Heart left ventricle (tissue), 16 donors: Measurements from ENCODE around the gene RXRB. TPM values are rescaled to one million over a fixed set of nuclear protein-coding genes. Genes with fewer than 3 reads are reported as not detected.

Experiments used
- ATAC-seq, 4 donors: fragments of 200-7000 bp; cut with Tn5 transposase; one replicate each; pipeline ENCODE4 v1.9.1; 2020 to 2022; ENCODE audit warnings: moderate library complexity in 4 of 4, mild to moderate bottlenecking in 3 of 4, moderate number of reproducible peaks in 1 of 4
- DNase-seq, 5 donors: peaks; one replicate each; pipeline ENCODE4 v3.0.0-alpha.2; 2020
- H3K27ac ChIP-seq, 12 donors: fragments of 200-600 bp; sonication (generic) in 4 of 12; one replicate each; pipeline versions ENCODE4 v1.5.0 to v1.8.0; 2016 to 2022; ENCODE audit warnings: mild to moderate bottlenecking in 2 of 12
- H3K27me3 ChIP-seq, 9 donors: fragments of 200-600 bp; sonication (generic) in 2 of 9; one replicate each; pipeline versions ENCODE4 v1.5.1 to v1.8.0; 2016 to 2022; ENCODE audit warnings: mild to moderate bottlenecking in 3 of 9
- H3K36me3 ChIP-seq, 9 donors: fragments of 200-600 bp; sonication (generic) in 2 of 9; one replicate each; pipeline versions ENCODE4 v1.5.0 to v1.8.0; 2018 to 2022; ENCODE audit warnings: mild to moderate bottlenecking in 2 of 9
- H3K4me1 ChIP-seq, 12 donors: fragments of 200-600 bp; sonication (generic) in 4 of 12; one replicate each; pipeline versions ENCODE4 v1.5.0 to v1.8.0; 2016 to 2022; ENCODE audit warnings: mild to moderate bottlenecking in 3 of 12
- H3K4me3 ChIP-seq, 12 donors: fragments of 200-600 bp; sonication (generic) in 4 of 12; one replicate each; pipeline versions ENCODE4 v1.5.0 to v1.8.0; 2017 to 2022; ENCODE audit warnings: mild to moderate bottlenecking in 9 of 12, moderate library complexity in 4 of 12
- H3K9me3 ChIP-seq, 12 donors: fragments of 200-600 bp; sonication (generic) in 4 of 12; one replicate each; pipeline versions ENCODE4 v1.5.0 to v1.8.0; 2016 to 2022; ENCODE audit warnings: mild to moderate bottlenecking in 1 of 12
- POLR2A ChIP-seq, 2 donors: fragments of 450-650 bp; IDR thresholded peaks; one replicate each; pipeline ENCODE4 v1.6.1; 2017; ENCODE audit warnings: antibody characterized with exemption in 2 of 2, mild to moderate bottlenecking in 2 of 2, moderate library complexity in 2 of 2
- WGBS, 4 donors: extraction: QIAGEN DNeasy Blood & Tissue Kit in 2 of 4; methylation state at CpG; one replicate each; pipeline versions ENCODE4 v1.1.5 to v1.1.7; 2013 to 2018; 5-methylcytosine and 5-hydroxymethylcytosine counted together
- intact Hi-C, 10 donors: fragments of 100-400 bp; cut with DNase I; formaldehyde crosslinking; loops; one replicate each; pipeline versions ENCODE4 v1.11.1 to v1.14.2; 2022
- polyA plus RNA-seq, 2 donors: library from polyadenylated mRNA; stranded (reverse); fragments of 200-250 nt; gene quantifications; one replicate each; pipeline ENCODE4 v1.2.3, GENCODE V29; 2013
- total RNA-seq, 9 donors: library from RNA; depleted of rRNA in 2 of 9; stranded (reverse); fragments of >200 nt in 2 of 9; fragmentation: NEBNext Ultra II Directional in 3 of 9; extraction: Animal tissue kit (Norgen Biotek cat#: 25700) in 3 of 9; gene quantifications; one replicate each; pipeline versions ENCODE4 v1.1.0 to v1.2.4, GENCODE V29; 2016 to 2023
- TF ChIP-seq, protein P1 (sequence below), 12 donors: fragments of 200-600 bp; sonication (generic) in 4 of 12; IDR thresholded peaks; one replicate each; pipeline versions ENCODE4 v1.5.0 to v1.8.0; 2018 to 2022; ENCODE audit warnings: antibody characterized with exemption in 12 of 12, mild to moderate bottlenecking in 5 of 12
- donor health status: ischemic (EF 13 %, LVEDD 7.1; RV severe dilation, severe dysfunction).
- donor health status: healthy with polysubstance abuse.
- donor health status: DM: no; HTN: yes; CAD: no.
- donor health status: DM: no; HTN: no; CAD: no.
- donor health status: ischemic (EF 25% LVEDD 6.9; RV normal size, moderate dysfunction).
- donor health status: ischemic (EF 25% LVEDD 5.7; RV mildly dilated, moderate dysfunction).
- donor health status: healthy.
- donor health status: DM: yes; HTN: yes; CAD: no.
- donor health status: ischemic (EF 35%, LVEDD 5.7; RV mildly dilated, moderate dysfunction).
- donor health status: nonischemic (EF 11% LVEDD 7.7; RV severe dilation, severe dysfunction).
- donor health status: DM: yes; HTN: yes; CAD: no.
- donor health status: PGD.
- donor health status: ischemic (EF 29% LVEDD 5.4; RV normal size, mild dysfunction).
- donor health status: nonischemic (EF 23%, LVEDD 6.1; RV moderate dilation, normal function).

RXRB gene
- total and polyA plus RNA-seq, 11 donors = 20.7 to 39.6 (median 29.8) TPM

- Histone ChIP-seq H3K27ac (no peak overlapping the region), H3K27me3 (peaks cover 0 to 5% (median 0%) of the 10 kb centered on the region in 9 donors), H3K4me1 (peaks cover 0 to 38% (median 24%) of the 10 kb centered on the region in 12 donors), H3K36me3 (peaks cover 0 to 25% (median 17%) of the 10 kb centered on the region in 9 donors), H3K4me3 (no peak overlapping the region), H3K9me3 (no peaks in the 10 kb centered on the region)
- WGBS, 4 donors = 79 to 85% (median 84%) methylated on average over 14 to 17 of the region's 17 CpGs
- no peak for ATAC-seq
- intact Hi-C loops = loop anchor here in 2 of 10 donors (5.0 kb wide), 1 partner anchor 36 kb away; no protein-coding TSS in a partner anchor
- TF ChIP-seq POLR2A (IDR thresholded peaks at IDR 0.05) = no peak
- TF ChIP-seq, protein P1, sequence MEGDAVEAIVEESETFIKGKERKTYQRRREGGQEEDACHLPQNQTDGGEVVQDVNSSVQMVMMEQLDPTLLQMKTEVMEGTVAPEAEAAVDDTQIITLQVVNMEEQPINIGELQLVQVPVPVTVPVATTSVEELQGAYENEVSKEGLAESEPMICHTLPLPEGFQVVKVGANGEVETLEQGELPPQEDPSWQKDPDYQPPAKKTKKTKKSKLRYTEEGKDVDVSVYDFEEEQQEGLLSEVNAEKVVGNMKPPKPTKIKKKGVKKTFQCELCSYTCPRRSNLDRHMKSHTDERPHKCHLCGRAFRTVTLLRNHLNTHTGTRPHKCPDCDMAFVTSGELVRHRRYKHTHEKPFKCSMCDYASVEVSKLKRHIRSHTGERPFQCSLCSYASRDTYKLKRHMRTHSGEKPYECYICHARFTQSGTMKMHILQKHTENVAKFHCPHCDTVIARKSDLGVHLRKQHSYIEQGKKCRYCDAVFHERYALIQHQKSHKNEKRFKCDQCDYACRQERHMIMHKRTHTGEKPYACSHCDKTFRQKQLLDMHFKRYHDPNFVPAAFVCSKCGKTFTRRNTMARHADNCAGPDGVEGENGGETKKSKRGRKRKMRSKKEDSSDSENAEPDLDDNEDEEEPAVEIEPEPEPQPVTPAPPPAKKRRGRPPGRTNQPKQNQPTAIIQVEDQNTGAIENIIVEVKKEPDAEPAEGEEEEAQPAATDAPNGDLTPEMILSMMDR (IDR thresholded peaks at IDR 0.05) = no peak
- DNase-seq = no peak
Observed at GRCh38 chr6:33211136-33211535, 10.7 kb upstream of the RXRB start.

DNA sequence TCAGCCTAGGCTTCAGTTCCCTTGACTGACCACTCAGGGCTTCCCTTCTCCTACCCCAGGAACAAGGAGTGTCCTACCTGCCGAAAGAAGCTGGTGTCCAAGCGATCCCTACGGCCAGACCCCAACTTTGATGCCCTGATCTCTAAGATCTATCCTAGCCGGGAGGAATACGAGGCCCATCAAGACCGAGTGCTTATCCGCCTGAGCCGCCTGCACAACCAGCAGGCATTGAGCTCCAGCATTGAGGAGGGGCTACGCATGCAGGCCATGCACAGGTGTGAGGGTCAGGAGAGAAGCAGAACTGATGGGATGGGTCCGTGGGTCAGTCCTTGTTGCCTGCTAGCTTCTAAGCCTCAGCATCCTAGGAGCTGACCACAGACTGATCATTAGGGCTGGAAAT lies 9.4 kb upstream of the RXRB start:
- 90 to 96% (median 94%) methylated on average over 6 to 10 of the region's 10 CpGs for WGBS, 4 donors
- H3K27me3 ChIP-seq = peaks cover 0 to 5% (median 0%) of the 10 kb centered on the region in 9 donors
- H3K4me1 ChIP-seq = peaks cover 0 to 44% (median 28%) of the 10 kb centered on the region in 12 donors
- TF ChIP-seq, protein P1 (IDR thresholded peaks at IDR 0.05) = no peak
- no peak for TF ChIP-seq POLR2A (IDR thresholded peaks at IDR 0.05)
- peaks cover 0 to 25% (median 17%) of the 10 kb centered on the region in 9 donors for H3K36me3 ChIP-seq
- no peak overlapping the region for H3K27ac ChIP-seq
- ATAC-seq (no peak), DNase-seq (no peak)
- H3K4me3 ChIP-seq = no peak overlapping the region
- intact Hi-C loops = loop anchor here in 6 of 10 donors (2.0 to 10.0 kb wide), 3 partner anchors 37 to 1015 kb away; partner anchors contain the start of genes GPSM3 (in 1 of the 6) and PBX2 (in 1 of the 6)
- no peaks in the 10 kb centered on the region for H3K9me3 ChIP-seq

DNA sequence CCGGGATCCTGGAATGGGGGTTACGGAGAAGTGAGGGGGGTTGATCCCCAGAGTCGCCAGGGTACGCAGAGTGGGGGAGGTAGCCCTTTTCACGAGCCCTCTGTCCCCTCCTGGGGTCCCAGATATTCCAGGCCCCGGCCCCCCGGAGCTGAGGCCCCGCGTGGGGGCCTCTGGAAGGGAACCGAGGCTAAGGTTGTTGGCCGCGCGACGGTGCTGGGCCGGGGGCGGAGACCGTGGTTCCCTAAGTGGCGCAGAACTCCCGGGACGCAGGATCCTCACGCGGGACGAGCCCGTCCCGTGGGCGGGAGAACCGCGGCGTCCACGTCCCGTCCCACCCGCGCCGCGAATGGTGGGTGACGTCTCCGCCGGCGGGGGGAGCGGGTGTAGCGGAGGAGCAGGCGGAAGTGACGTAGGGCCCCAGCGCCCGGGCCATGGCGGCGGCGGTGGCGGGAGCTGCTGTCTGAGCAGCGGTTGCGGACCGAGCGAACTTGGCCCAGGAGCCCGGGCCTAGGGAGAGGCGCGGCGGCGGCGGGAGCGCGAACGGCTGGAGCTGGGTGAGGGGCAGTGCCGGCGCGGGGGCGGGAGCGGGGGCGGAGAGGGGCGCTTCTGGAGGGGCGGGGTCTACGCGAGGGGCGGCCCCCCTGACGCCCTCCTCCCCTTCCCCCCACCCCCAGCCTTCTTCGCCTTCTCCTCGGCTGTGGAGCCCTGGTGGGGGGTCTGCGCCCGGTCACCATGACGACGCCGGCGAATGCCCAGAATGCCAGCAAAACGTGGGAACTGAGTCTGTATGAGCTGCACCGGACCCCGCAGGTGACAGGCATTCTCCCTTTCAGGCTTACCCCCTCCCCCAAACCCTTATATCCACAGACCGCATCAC lies 7.9 kb upstream of the RXRB start, which contains the start of gene RING1:
Gene RING1 (plus strand): TSS at position 410 of the 877 bp plus-strand sequence. CDS start 323 bp downstream, at position 733.
- ATAC-seq = peak; percentile 45 to 84 (median 81)
- Histone ChIP-seq H3K4me3 (peak within 1 kb of the TSS; percentile 78 to 99 (median 90)), H3K27ac (peak within 1 kb of the TSS; percentile 82 to 99 (median 94)), H3K36me3 (peaks cover 0 to 32% (median 23%) of the 10 kb centered on the region in 9 donors), H3K27me3 (peaks cover 0 to 5% (median 0%) of the 10 kb centered on the region in 9 donors), H3K4me1 (peaks cover 4 to 49% (median 34%) of the 10 kb centered on the region in 12 donors), H3K9me3 (no peaks in the 10 kb centered on the region)
- DNase-seq = peak; percentile 91 to 94 (median 92)
- intact Hi-C loops = loop anchor here in 4 of 10 donors (2.0 to 10.0 kb wide), 3 partner anchors 39 to 1014 kb away; partner anchors contain the start of genes GPSM3 (in 1 of the 4) and PBX2 (in 1 of the 4)
- peak; percentile 84 to 97 for TF ChIP-seq POLR2A (IDR thresholded peaks at IDR 0.05)
- TF ChIP-seq, protein P1 (IDR thresholded peaks at IDR 0.05) = no peak
- WGBS, 4 donors = 0 to 1% (median 1%) methylated on average over 36 to 86 of the region's 86 CpGs
